Activated CD4-positive, alpha-beta T cell treated with anti-CD3 and anti-CD28 coated beads, Interleukin-2, amount 50 U/mL, for 4 hours (primary cell): ENCODE data around the gene AIP.

Experiments
- DNase-seq, 2 experiments: peaks; one replicate each; pipeline ENCODE4 v3.0.0-alpha.2; 2020

The AIP gene

GRCh38 chr11:67482827-67483798 lies at the start of gene AIP:
TSS of gene AIP (plus strand) at chr11:67483026. CDS start at chr11:67483159, 133 bp downstream.
- DNase-seq = peak; percentile 96 to 97

DNA sequence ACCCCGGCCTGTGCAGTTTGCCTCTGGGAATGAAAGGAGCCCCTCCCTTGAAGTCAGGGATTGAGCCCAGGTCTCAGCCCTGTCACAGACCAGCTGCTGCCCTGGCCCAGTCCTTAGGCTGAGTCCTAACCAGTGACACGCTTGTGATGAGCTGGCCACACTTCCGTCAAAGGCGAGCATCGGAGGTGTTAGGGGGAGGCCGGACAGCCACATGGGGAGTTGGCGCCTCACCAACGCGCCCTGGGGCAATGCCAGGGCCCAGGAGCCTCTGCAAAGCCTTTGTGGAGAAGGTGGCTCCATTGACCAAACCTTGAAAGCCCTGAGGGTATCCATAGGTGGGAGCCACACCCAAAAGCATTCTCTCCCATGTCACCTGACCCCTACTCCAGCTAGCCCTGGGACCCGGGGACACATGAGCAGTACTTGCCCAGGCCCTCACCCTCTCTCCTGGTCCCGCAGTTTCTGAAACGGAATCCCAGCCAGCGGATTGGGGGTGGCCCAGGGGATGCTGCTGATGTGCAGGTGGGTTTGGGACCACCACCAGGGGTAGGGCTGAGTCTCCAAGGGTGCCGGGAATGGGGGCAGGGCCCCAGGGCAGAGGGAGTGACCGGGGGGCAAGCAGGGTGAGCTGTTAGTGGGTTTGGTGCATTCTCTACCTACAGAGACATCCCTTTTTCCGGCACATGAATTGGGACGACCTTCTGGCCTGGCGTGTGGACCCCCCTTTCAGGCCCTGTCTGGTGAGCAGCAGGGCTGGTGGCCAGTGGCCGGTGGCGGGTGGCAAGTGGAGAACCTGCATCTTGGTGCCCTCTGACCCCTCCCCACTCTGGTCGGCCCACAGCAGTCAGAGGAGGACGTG lies 49.1 kb upstream of the AIP start:
- DNase-seq = no peak

- no peak for DNase-seq
Observed at GRCh38 chr11:67434395-67434881, 48.4 kb upstream of the AIP start.

GRCh38 chr11:67435031-67435726 lies 47.6 kb upstream of the AIP start:
- DNase-seq = no peak

GRCh38 chr11:67435727-67436458 lies 46.9 kb upstream of the AIP start:
- DNase-seq = no peak

GRCh38 chr11:67436459-67437081 lies 46.3 kb upstream of the AIP start:
- peak; percentile 45 to 62 for DNase-seq

DNA sequence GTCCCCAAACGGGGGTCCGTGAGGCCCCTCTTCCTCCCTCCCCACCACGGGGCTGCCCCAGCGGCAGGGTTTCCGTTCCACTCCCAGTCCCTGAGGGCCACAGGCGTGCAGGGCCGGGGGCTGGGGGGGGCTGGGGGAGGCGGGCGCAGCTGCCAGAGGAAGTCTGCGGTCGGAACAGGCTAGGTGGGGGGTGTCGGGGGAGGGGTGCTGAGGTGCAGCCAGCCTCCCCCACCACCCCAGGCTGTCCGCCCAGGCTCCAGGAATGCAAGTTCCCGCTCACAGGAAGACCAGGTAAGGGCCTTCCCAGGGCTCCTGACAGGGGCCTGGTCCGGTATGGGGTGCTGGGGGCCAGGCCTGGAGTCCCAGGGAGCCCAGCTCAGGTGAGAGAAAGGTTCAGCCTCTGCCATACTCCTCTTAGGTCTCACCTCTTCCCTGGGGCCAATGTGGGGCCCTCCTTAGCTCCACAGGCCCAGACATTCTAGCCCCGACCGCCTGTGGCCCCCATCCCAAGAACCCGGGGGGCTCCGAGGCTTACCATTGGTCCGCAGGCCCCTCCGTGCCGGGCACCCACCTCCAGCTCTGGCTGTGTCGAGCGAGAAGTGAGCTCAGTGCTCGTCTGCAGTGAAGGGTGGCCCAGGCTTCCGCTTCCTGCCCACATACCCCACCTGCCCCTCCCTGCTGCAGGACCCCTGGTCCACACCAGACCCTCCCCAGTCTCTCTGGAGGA lies 45.6 kb upstream of the AIP start, which contains the start of gene PTPRCAP:
TSS of gene PTPRCAP (minus strand) at position 601 of the 727 bp plus-strand sequence. CDS start at position 538, 63 bp downstream.
- DNase-seq = peak; percentile 55 to 60

GRCh38 chr11:67437809-67438157 lies 45.0 kb upstream of the AIP start:
- DNase-seq = no peak

- peak; percentile 64 to 72 for DNase-seq
Observed at GRCh38 chr11:67438158-67438902, 44.5 kb upstream of the AIP start.

GRCh38 chr11:67439321-67440228 lies 43.3 kb upstream of the AIP start:
- no peak for DNase-seq

GRCh38 chr11:67440229-67441097 lies 42.4 kb upstream of the AIP start:
- DNase-seq = no peak

DNA sequence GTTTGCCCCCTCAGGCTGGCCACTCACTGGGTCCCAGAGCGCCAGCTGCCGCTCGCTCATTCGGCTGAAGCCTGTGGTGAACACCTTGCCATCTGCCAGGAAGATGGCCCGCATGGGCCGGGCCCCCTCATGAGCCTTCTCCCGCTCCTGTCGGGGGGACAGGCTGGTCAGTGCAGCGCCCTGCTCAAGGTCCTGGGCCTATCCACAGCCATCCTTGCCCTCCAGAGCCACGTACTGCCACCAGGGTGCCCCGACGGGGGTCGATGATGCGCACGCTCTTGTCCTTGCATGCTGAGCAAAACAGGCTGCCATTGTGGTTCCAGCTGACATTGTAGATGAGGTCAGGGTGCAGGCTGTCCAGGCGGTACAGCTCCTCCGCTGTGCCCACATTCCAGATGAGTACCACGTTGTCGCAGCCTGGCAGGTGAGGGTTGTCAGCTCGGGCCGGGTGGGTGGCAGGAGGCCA lies 41.7 kb upstream of the AIP start:
- no peak for DNase-seq

DNA sequence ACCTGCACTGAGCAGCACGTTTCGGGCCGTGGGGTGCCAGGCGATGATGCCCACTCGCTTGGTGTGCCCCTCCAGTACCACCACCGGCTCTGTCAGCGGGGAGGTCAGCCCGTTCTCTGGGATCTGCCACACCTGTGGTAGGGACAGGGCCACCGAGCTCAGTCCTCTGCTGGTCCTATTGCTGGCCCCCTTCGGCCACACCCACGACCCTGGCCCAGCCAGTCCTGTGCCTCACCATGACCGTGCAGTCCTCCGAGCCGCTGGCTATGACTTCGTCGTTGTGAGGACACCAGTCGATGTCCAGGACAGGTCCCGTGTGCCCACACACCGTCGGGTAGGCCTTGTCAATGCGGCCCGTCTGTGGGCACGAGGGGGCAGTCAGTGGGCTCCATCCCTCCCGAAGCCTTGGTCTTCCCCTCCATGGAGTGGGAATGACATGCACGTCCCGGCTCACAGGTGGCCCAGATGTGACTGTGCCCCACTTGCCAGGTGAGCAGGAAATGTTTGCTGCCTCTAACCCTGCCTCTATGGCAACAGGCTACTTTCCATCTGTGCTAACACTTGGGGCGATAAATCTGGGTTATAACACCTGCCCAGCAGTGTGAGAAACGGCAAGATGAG lies 41.0 kb upstream of the AIP start:
- DNase-seq = no peak

GRCh38 chr11:67442504-67443404 lies 40.1 kb upstream of the AIP start:
- no peak for DNase-seq

- DNase-seq = no peak
Observed at GRCh38 chr11:67445515-67445914, 37.3 kb upstream of the AIP start.

DNA sequence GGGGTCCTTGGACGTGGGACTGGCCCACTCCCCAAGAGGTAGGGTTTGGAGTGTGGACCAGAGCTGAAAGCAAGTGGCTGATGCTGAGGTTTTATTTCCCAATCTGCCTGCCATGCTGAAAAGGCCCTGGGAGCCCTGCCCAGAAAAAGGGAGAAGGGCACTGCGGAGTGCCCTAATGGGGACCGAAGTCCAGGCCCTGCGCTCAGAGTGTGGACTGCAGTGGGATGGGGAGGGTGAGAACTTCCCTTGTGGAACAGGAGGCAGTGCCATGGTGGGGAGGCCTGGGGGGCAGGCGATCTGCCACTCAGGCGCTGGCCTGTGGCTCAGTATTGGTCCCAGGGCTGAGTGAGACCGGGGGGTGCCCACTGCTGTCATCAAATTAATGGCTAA lies 34.6 kb upstream of the AIP start:
- DNase-seq = no peak
